OCI-M2 (cell line): ENCODE data around the gene ECSCR.
"Not testable (repeated sequence)": the region's sequence is repeated elsewhere in the genome, so short reads cannot be mapped to it uniquely, and the experiment has no call there.

Experiments used
- DNase-seq: peaks from one replicate; lab custom pipeline; 2025; ENCODE audit not compliant: unreplicated experiment; lab: John Stamatoyannopoulos, UW

The ECSCR gene

GRCh38 chr5:139462586-139463276, at the start of gene ECSCR:
TSS of gene ECSCR (minus strand) at chr5:139462743. CDS start at chr5:139462670, 73 bp downstream.
- no peak for DNase-seq

GRCh38 chr5:139504722-139505121, 42.2 kb upstream of the ECSCR start:
- DNase-seq = not testable (repeated sequence)

GRCh38 chr5:139503879-139504278, 41.3 kb upstream of the ECSCR start:
- DNase-seq = not testable (repeated sequence)

GRCh38 chr5:139503036-139503817, 40.7 kb upstream of the ECSCR start:
- DNase-seq = not testable (repeated sequence)

- no peak for DNase-seq
Measured at GRCh38 chr5:139501381-139501780, 38.8 kb upstream of the ECSCR start.

- DNase-seq = no peak
Measured at GRCh38 chr5:139495638-139496435, 33.3 kb upstream of the ECSCR start.

GRCh38 chr5:139494832-139495231, 32.3 kb upstream of the ECSCR start:
- no peak for DNase-seq

- no peak for DNase-seq
Measured at GRCh38 chr5:139494256-139494655, 31.7 kb upstream of the ECSCR start.

GRCh38 chr5:139492700-139493192, 30.2 kb upstream of the ECSCR start:
- no peak for DNase-seq

GRCh38 chr5:139488260-139488659, 25.7 kb upstream of the ECSCR start:
- DNase-seq = no peak

GRCh38 chr5:139486201-139486600, 23.7 kb upstream of the ECSCR start:
- DNase-seq = no peak

GRCh38 chr5:139482890-139483208, 20.3 kb upstream of the ECSCR start:
- not testable (repeated sequence) for DNase-seq

- DNase-seq = peak; percentile 38
Measured at GRCh38 chr5:139482050-139482889, 19.7 kb upstream of the ECSCR start, which contains the start of gene STING1. TSS of gene STING1 (minus strand) at chr5:139482758. CDS start at chr5:139481704, 1,054 bp downstream.

GRCh38 chr5:139481580-139482049, 19.1 kb upstream of the ECSCR start:
- no peak for DNase-seq

GRCh38 chr5:139481122-139481533, 18.6 kb upstream of the ECSCR start:
- DNase-seq = no peak

GRCh38 chr5:139479729-139480128, 17.2 kb upstream of the ECSCR start:
- DNase-seq = not testable (repeated sequence)

GRCh38 chr5:139478657-139479423, 16.3 kb upstream of the ECSCR start:
- not testable (repeated sequence) for DNase-seq

GRCh38 chr5:139475865-139476617, 13.5 kb upstream of the ECSCR start:
- DNase-seq = no peak
